ENCODE data around the gene TMEM132E. TPM values are rescaled to one million over a fixed set of nuclear protein-coding genes. Genes with fewer than 3 reads are reported as not detected.

Gene TMEM132E
- total and polyA plus RNA-seq, 2 of the 8 experiments (the other 6 are each of a cell fraction or from before 2014, with no cell fraction given): 0.45 to 0.60 TPM

GRCh38 chr17:34656801-34657200, 77.4 kb downstream of the TMEM132E start (continued):
- TF ChIP-seq CHD7 (IDR thresholded peaks at IDR 0.05; ENCODE audit: insufficient replicate concordance, low read length) (no peak), TEAD4 (IDR thresholded peaks at IDR 0.05; ENCODE audit: low read depth, low read length) (no peak), HDAC6 (IDR thresholded peaks at IDR 0.05; ENCODE audit: low read depth, low read length) (no peak), HDAC2 (IDR thresholded peaks at IDR 0.05; ENCODE audit: borderline replicate concordance in 1 of 2, low read depth in 2 of 2, low read length in 2 of 2) (no peak), SP2 (IDR thresholded peaks at IDR 0.05; ENCODE audit: low read length) (no peak), SP4 (IDR thresholded peaks at IDR 0.05; ENCODE audit: low read length) (no peak), TAF1 (IDR thresholded peaks at IDR 0.05; ENCODE audit: low read depth, low read length) (no peak), KDM5A (IDR thresholded peaks at IDR 0.05; ENCODE audit: low read length) (no peak)

Data from H1 (cell line).